H1 (cell line): Measurements from ENCODE around the gene PDGFD.

Source experiments
- GABPA ChIP-seq: IDR thresholded peaks from 2 replicates; pipeline ENCODE4 v1.6.1; 2011; ENCODE audit warnings: mild to moderate bottlenecking, low read length, moderate library complexity, borderline replicate concordance; ENCODE audit not compliant: insufficient read depth
- RFX5 ChIP-seq: IDR thresholded peaks from 2 replicates; pipeline ENCODE4 v1.6.1; 2011; ENCODE audit warnings: low read depth, low read length, improper control_type of control experiment, borderline replicate concordance

DNA sequence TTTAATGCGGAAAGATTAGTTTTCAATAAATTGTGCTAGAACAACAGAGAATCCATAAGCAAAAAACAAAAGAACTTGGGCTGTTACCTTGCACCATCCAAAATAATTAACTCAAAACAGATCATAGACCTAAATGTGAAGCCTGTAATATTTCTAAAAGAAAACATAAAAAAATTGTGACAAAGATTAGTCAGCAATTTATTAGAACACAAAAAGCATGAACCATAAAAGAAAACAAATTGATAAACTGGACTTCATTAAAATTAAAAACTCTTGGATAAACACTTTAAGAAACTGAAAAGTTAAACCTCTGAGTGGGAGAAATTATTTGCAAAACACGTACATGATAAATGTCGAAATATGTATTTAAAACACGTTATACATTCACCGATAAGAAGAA, 106.0 kb downstream of the PDGFD start:
- no peak for TF ChIP-seq GABPA
- no peak for TF ChIP-seq RFX5
